NCI-H82 treated with DMSO at 0.1 percent for 48 hours (cell line): ENCODE results near the gene LAMA2.

Experiments used
- DNase-seq: peaks from one replicate; lab custom pipeline; 2025; ENCODE audit not compliant: unreplicated experiment; lab: John Stamatoyannopoulos, UW

LAMA2 gene

GRCh38 chr6:129544892-129545612 lies 662.1 kb downstream of the LAMA2 start:
- DNase-seq: no peak

DNA sequence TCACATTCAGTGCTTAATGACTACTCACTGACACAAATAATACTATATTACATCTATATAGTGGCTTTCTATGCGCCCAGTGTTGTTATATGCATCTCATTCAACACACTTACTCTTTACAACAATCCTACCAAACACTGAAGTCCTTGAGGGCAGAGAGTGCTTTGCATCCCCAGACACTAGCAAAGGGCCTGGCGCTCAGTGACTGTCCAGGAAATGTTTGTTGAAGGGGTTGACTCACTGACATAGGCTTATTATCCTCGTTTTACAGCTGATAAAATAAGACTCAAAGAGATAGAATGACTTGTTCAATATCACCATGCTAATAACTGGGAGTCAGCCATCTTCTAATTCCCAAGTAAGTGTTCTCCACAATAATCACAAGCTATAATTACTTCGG lies 663.8 kb downstream of the LAMA2 start:
- DNase-seq: no peak

- DNase-seq: no peak
These were observed 668.5 kb downstream of the LAMA2 start for GRCh38 chr6:129551486-129551885.

GRCh38 chr6:129552413-129552812 lies 669.5 kb downstream of the LAMA2 start:
- no peak for DNase-seq

GRCh38 chr6:129555206-129555832 lies 672.4 kb downstream of the LAMA2 start:
- DNase-seq: no peak

DNA sequence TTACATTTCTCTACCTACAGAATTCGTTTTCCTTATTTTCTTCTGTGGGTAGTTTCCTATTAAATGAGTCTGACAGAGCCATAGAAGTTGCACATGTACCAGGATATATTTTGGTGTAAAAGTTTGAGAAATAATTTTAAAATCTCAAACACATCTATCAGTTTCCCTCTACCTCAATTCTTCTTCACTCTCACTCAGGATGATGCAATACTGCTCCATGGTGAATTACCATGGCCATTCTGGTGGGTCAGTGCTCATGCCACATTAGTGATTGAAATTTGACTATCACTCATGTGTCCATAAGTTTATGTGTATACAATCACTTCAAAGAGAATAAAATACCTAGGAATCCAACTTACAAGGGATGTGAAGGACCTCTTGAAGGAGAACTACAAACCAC lies 675.3 kb downstream of the LAMA2 start:
- DNase-seq: no peak

DNA sequence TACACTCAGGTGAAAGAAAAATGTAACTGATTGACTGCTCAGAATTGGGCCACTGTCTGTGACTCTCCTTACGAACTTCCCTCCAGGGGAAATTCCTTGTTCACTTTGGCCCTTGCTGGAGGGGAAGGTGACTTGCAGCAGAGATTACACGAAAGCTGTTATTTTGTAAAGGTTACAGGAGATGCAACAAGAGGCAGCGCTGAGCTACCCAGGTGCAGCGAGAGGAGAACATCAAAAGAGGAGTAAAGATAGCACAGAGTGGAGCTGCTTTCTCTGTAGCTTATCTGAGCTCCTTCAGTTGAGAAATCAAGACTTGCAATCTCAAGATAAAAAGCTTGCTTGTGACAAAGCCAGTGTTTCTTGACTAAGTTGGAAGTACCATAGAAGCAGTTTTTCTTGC lies 682.4 kb downstream of the LAMA2 start:
- no peak for DNase-seq

DNA sequence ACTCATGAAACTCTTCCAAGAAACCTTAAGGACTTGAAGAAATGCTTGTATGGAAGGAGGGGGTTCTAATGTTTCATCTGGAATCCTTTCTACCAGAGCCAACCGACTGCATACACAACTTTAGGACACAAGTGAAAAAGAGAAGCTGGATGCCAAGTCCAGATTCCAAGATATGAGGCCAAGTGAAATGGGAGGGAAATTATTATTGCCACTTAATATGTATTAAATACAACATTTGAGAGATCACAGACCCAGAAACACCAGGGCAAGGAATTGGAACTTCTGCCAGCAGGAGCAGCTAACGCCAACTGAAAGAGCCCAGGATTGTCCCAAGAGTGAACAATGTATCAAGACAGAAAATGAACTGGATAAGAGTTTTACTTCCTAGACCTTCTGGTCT lies 682.9 kb downstream of the LAMA2 start:
- DNase-seq: no peak
